DMS53 (cell line): Measurements from ENCODE around the gene GPC5.
"Not testable (repeated sequence)": the region's sequence is repeated elsewhere in the genome, so short reads cannot be mapped to it uniquely, and the experiment has no call there.

ENCODE experiments used
- DNase-seq: peaks from one replicate; lab custom pipeline; 2025; lab: John Stamatoyannopoulos, UW

Gene GPC5

GRCh38 chr13:92482790-92483189 lies 1084.4 kb downstream of the GPC5 start:
- not testable (repeated sequence) for DNase-seq

DNA sequence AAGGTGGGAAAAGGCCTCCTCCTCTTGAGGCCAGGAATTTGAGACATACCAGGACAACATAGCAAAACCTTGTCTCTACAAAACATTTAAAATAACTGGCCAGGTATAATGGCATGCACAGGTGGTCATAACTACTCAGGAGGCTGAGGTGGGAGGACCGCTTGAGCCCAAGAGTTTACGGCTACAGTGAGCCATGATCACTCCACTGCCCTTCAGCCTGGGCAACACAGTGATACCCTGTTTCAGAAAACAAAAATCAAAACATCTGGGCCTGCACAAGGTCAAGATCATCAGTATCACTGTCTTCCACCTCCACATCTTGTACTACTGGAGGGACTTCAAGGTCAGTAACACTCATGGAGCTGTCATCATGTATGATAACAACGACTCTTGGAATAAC lies 1085.5 kb downstream of the GPC5 start:
- no peak for DNase-seq

- DNase-seq = no peak
These were observed 1088.8 kb downstream of the GPC5 start for GRCh38 chr13:92487238-92487637.

DNA sequence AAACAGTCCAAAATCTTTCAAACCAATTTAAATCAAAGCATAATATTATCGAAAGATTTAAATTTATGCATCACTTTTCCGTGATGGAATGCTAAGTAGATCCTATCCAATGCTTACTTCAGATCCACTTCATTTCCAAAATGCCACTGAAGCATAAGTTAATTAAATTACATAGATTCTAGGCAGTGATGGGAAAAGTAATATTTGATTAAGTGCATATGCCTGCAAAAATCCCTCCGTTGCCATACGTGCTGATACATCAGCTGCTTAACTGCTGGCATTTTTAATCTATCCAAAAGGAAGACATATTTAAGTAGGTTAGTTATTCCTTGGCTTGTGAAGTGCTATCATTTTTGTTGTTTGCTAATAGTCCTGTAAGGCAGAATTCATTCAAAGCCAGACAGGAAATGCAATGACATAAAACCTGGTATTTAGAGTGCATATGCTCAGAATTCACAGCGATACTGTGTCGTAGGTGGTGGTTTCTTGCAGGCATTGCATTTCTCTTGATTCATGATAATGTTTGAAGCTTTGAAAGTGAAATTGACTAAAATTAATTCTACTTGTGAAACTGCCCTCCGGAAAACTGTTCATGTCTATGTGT lies 1089.9 kb downstream of the GPC5 start:
- DNase-seq = no peak

DNA sequence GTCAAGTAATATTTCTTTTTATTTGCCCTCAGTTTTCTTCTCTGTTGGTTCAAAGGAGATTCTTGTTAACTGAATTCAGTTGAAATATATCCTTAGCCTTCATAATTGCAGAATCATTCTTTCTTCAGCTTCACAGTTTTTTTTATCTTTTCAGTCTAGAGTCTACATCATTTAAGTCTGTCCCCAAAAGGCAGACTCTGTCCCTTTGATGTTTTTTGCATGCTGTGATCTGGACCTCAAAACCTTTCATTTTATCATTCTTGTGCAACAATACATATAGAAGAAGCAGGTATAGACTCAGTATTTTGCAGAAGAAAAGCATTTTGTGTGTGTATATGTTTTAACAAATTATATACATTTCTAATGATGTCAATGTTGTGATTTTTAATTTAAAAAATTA lies 1093.4 kb downstream of the GPC5 start:
- no peak for DNase-seq

DNA sequence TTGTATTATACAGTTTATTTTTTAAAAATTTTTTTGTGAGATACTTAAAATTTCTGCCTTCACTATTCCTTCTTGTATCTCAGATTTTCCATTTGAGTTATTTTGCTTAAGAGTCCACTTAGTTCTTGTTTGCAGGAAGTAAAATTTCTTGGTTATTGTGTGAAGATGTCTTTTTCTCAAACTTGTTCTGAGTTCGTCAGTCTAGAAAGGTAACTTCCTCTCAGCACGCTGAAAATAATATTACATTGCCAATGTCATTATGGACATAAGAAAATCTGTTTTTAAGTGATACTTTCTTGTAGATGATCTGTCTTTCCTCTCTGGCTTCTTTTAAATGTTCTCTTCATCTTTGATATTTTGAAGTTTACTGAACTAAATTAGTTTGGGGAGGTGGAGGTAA lies 1096.5 kb downstream of the GPC5 start:
- no peak for DNase-seq

GRCh38 chr13:92500192-92500591 lies 1101.8 kb downstream of the GPC5 start:
- DNase-seq = no peak

DNA sequence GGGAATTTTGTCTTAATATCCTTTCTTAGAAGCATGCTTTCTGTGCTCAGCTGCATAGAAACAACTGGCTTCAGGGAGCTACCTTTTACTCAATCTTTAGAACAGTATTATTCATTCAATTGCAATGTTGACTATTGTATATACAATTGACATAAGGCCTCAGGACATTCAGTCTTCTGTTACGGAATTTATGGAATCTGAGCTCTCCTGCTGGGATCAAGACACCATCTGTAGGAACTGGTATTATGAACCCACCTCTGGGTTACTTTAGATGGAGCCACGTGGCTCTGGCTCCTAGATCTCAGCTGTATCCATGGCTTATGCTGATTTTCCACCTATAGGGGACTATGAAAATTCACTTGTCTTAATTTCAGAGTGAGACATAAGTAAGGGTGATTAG lies 1112.0 kb downstream of the GPC5 start:
- no peak for DNase-seq

- DNase-seq = no peak
These were observed 1114.4 kb downstream of the GPC5 start for GRCh38 chr13:92512852-92513251.

DNA sequence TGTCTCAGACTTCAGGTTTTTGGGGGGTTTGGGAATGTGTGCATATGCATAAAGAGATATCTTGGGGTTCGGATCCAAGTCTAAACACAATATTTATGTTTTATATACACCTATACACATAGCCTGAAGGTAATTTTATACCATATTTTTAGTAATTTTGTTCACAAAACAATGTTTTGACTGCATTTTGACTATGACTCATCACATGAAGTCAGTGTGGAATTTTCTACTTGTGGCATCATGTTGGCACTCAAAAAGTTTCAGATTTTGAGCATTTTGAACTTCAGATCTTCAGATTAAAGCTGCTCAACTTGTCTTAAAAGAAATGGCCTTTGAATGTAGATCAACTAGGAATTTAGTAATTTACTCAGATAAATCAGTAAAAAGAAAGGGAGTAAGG lies 1115.3 kb downstream of the GPC5 start:
- no peak for DNase-seq

GRCh38 chr13:92514420-92515125 lies 1116.2 kb downstream of the GPC5 start:
- DNase-seq = no peak

- not testable (repeated sequence) for DNase-seq
These were observed 1118.5 kb downstream of the GPC5 start for GRCh38 chr13:92516878-92517277.

- DNase-seq = not testable (repeated sequence)
These were observed 1120.2 kb downstream of the GPC5 start for GRCh38 chr13:92518622-92519021.

DNA sequence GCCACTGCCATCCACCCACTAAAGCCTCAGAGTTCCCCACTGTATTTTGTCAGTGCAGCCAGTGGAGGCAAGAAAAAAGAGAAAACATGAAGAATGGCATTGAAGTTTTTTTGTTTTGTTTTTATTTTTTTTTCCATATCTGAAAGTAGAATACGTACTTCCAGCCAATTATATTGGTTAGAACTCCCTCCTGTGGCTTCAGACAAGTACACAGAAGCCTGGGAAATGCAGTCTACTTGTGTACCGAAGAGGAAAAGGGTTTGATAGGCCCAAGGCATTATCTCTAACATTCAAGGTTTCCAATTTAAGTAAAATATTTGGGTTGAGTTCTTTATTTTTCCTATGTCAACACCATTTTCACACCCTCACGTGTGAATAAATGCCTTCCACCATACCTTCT lies 1131.9 kb downstream of the GPC5 start:
- DNase-seq = peak; percentile 2

DNA sequence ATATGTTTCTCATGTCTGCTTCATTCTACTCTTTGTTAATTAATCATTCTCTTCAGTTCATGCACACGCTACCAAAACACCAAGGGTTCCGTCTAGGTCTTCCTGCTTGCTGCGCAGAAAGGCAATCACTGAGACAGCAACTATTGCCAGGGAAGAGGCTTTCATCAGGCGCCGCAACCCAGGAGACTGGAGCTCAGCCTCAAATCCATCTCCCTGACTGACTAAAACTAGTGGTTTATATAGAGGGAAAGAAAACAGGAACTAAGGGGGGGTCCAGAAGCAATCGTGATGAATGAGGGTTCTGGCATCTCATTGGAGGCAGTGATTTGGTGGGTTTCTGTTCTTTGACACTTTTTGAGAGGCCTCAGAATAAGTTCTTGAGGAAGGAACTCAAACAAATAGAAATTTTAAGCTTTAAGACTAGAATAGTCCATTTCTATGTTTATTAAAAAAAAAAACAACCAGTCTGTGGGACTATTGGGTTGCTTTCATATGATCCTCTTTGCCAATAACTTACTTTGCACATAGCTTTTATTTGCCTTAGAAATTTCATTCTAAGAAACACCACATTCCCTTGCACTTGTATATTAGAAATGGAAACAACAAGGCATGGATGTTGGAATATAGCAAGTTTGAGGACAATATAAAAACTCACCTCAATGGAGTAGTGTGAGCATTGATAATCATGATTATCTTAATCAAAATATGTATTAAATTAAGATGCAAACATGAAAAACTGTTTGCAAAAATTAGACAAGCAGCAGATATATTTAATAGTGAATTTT lies 1137.0 kb downstream of the GPC5 start:
- no peak for DNase-seq

- no peak for DNase-seq
These were observed 1139.0 kb downstream of the GPC5 start for GRCh38 chr13:92537471-92537870.

GRCh38 chr13:92538164-92538563 lies 1139.7 kb downstream of the GPC5 start:
- DNase-seq = no peak

GRCh38 chr13:92539148-92539547 lies 1140.7 kb downstream of the GPC5 start:
- DNase-seq = not testable (repeated sequence)

DNA sequence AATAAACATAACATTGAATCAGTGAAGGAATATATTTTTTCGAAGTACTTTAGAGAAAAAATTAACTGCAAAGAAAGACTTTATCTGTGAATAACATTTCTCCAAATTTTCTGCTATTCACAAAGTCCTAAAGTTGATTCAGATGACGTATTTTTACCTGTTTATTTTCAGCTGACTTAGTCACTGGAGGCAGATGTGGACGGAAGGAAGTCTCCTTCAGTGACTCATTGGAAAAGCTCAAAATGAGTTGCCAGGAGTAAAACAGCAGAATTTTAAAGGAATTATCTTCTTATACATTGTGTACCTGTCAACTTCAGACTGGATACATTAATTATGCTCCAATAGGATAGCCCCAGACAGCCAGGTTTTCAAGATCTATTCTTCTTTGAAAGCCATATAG lies 1148.8 kb downstream of the GPC5 start:
- no peak for DNase-seq

GRCh38 chr13:92549276-92549675 lies 1150.9 kb downstream of the GPC5 start:
- no peak for DNase-seq

DNA sequence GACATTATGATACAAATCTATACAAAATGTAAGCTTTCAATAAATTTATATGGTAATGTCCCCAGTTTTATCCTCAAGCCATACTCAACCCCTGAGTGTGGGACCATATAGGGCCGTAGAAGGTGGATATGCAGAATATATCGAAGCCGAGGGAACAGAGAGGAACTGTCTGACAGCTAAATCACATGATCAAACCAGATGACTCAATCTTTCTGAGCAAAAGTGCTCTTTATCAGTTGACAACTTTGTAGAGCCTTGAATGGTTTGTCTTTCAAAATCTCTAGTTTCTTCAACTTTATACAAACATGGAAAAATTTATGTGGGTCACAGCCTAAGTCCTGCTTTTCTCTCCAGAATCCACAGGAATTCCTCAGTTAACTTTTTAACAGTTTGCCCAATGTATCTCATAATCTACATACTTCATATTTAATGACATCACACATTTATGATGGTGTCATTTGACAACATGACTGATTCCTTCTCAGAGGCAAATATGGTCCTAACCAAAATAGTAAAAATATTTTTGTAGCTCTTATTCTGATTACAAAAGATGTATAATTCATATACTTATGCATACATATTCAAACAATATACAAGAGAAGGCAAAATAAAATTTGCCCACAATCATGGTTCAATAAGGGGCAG lies 1155.2 kb downstream of the GPC5 start:
- DNase-seq = no peak

- no peak for DNase-seq
These were observed 1162.5 kb downstream of the GPC5 start for GRCh38 chr13:92560883-92561282.

- no peak for DNase-seq
These were observed 1166.5 kb downstream of the GPC5 start for GRCh38 chr13:92564942-92565341.
